ENCODE results near the gene FBXL19.

FBXL19 gene

GRCh38 chr16:30965436-30965835 lies 42.1 kb downstream of the FBXL19 start:
- no peak for DNase-seq

GRCh38 chr16:30966033-30966619 lies 42.8 kb downstream of the FBXL19 start:
- no peak for DNase-seq

GRCh38 chr16:30967795-30968194 lies 44.4 kb downstream of the FBXL19 start:
- no peak for DNase-seq

GRCh38 chr16:30969246-30969842 lies 46.0 kb downstream of the FBXL19 start:
- no peak for DNase-seq

- no peak for DNase-seq
These were observed 47.9 kb downstream of the FBXL19 start for GRCh38 chr16:30971298-30971697.

- no peak for DNase-seq
These were observed 49.5 kb downstream of the FBXL19 start for GRCh38 chr16:30972872-30973271.

- DNase-seq, result no peak
These were observed 51.0 kb downstream of the FBXL19 start for GRCh38 chr16:30974348-30974747.

GRCh38 chr16:30976486-30976885 lies 53.1 kb downstream of the FBXL19 start:
- DNase-seq, result no peak

GRCh38 chr16:30977502-30977901 lies 54.1 kb downstream of the FBXL19 start:
- peak; percentile 38 for DNase-seq

- DNase-seq, result no peak
These were observed 56.0 kb downstream of the FBXL19 start for GRCh38 chr16:30979170-30980022.

- no peak for DNase-seq
These were observed 56.6 kb downstream of the FBXL19 start for GRCh38 chr16:30980023-30980371.

GRCh38 chr16:30980434-30980833 lies 57.1 kb downstream of the FBXL19 start:
- no peak for DNase-seq

GRCh38 chr16:30980959-30981358 lies 57.6 kb downstream of the FBXL19 start:
- DNase-seq, result no peak

GRCh38 chr16:30982548-30983288 lies 59.3 kb downstream of the FBXL19 start:
- DNase-seq, result no peak

- peak; percentile 23 for DNase-seq
These were observed 60.0 kb downstream of the FBXL19 start for GRCh38 chr16:30983289-30983889.

GRCh38 chr16:30983898-30984610 lies 60.7 kb downstream of the FBXL19 start:
- no peak for DNase-seq

- DNase-seq, result peak; percentile 88
These were observed 61.5 kb downstream of the FBXL19 start, which contains the start of gene HSD3B7 for GRCh38 chr16:30984669-30985400. Gene HSD3B7, plus strand, starts transcription at chr16:30985207. Its CDS starts 452 bp downstream, at chr16:30985659.

GRCh38 chr16:30985401-30986128 lies 62.2 kb downstream of the FBXL19 start:
- peak; percentile 91 for DNase-seq

- DNase-seq, result no peak
These were observed 63.0 kb downstream of the FBXL19 start for GRCh38 chr16:30986129-30986991.
